H9 (cell line): ENCODE results near the gene PHTF2. TPM values are rescaled to one million over a fixed set of nuclear protein-coding genes. Genes with fewer than 3 reads are reported as not detected.

Source experiments
- DNase-seq: peaks from one replicate; pipeline ENCODE4 v3.0.0-alpha.2; 2017
- H2AFZ ChIP-seq: one replicate; pipeline ENCODE4 v1.6.1; 2013; ENCODE audit warnings: mild to moderate bottlenecking, low read length, control low read depth, moderate library complexity
- H2AK5ac ChIP-seq: 2 replicates; pipeline ENCODE4 v1.6.1; 2013; ENCODE audit warnings: low read length, control low read depth, mixed read lengths; ENCODE audit not compliant: insufficient read length
- H2BK120ac ChIP-seq: one replicate; pipeline ENCODE4 v1.6.1; 2013; ENCODE audit warnings: low read depth, mild to moderate bottlenecking, low read length, control low read depth, inconsistent platforms; ENCODE audit not compliant: poor library complexity, severe bottlenecking
- H2BK12ac ChIP-seq: 2 replicates; pipeline ENCODE4 v1.6.1; 2013; ENCODE audit warnings: low read length, control low read depth, mixed read lengths, low read depth; ENCODE audit not compliant: insufficient read length
- H2BK15ac ChIP-seq: 2 replicates; pipeline ENCODE4 v1.6.1; 2013; ENCODE audit warnings: low read depth, low read length, control low read depth
- H2BK20ac ChIP-seq: one replicate; pipeline ENCODE4 v1.6.1; 2013; ENCODE audit warnings: low read depth, mild to moderate bottlenecking, low read length, control low read depth, inconsistent platforms; ENCODE audit not compliant: poor library complexity, severe bottlenecking
- H2BK5ac ChIP-seq: 2 replicates; pipeline ENCODE4 v1.6.1; 2013; ENCODE audit warnings: low read length, control low read depth, mixed read lengths; ENCODE audit not compliant: insufficient read length
- H3K14ac ChIP-seq: 2 replicates; pipeline ENCODE4 v1.6.1; 2013; ENCODE audit warnings: low read length, control low read depth; ENCODE audit not compliant: insufficient read depth
- H3K18ac ChIP-seq: 2 replicates; pipeline ENCODE4 v1.6.1; 2013; ENCODE audit warnings: low read depth, mild to moderate bottlenecking, mixed read lengths, low read length, control low read depth; ENCODE audit not compliant: insufficient read length
- H3K23ac ChIP-seq: 2 replicates; pipeline ENCODE4 v1.6.1; 2013; ENCODE audit warnings: low read length, control low read depth, mixed read lengths, low read depth; ENCODE audit not compliant: insufficient read length
- H3K23me2 ChIP-seq: 2 replicates; pipeline ENCODE4 v1.6.1; 2013; ENCODE audit warnings: low read depth, mild to moderate bottlenecking, mixed read lengths, low read length, control low read depth; ENCODE audit not compliant: insufficient read length, poor library complexity, severe bottlenecking
- H3K27ac ChIP-seq: 2 replicates; pipeline ENCODE4 v1.5.1; 2013; ENCODE audit warnings: low read length, control low read depth, mixed read lengths, low read depth; ENCODE audit not compliant: insufficient read length
- H3K27me3 ChIP-seq: 2 replicates; pipeline ENCODE4 v1.6.1; 2013; ENCODE audit warnings: low read length, control low read depth, inconsistent platforms; ENCODE audit not compliant: insufficient read depth
- H3K4ac ChIP-seq: 2 replicates; pipeline ENCODE4 v1.6.1; 2013; ENCODE audit warnings: low read depth, mild to moderate bottlenecking, control low read depth, inconsistent platforms, low read length, moderate library complexity
- H3K4me1 ChIP-seq: 2 replicates; pipeline ENCODE4 v1.6.1; 2013; ENCODE audit warnings: low read length, control low read depth, inconsistent platforms; ENCODE audit not compliant: insufficient read depth
- H3K4me2 ChIP-seq: 2 replicates; pipeline ENCODE4 v1.6.1; 2013; ENCODE audit warnings: low read length, control low read depth, mixed read lengths; ENCODE audit not compliant: insufficient read length, insufficient read depth
- H3K56ac ChIP-seq: 2 replicates; pipeline ENCODE4 v1.6.1; 2013; ENCODE audit warnings: low read depth, mild to moderate bottlenecking, mixed read lengths, low read length, control low read depth; ENCODE audit not compliant: insufficient read length
- H3K79me1 ChIP-seq: 2 replicates; pipeline ENCODE4 v1.6.1; 2013; ENCODE audit warnings: low read depth, mild to moderate bottlenecking, moderate library complexity, low read length, control low read depth, inconsistent platforms; ENCODE audit not compliant: insufficient read depth, poor library complexity, severe bottlenecking
- H3K79me2 ChIP-seq: 2 replicates; pipeline ENCODE4 v1.6.1; 2013; ENCODE audit warnings: low read length, control low read depth, inconsistent platforms; ENCODE audit not compliant: insufficient read depth
- H3K9ac ChIP-seq: 2 replicates; pipeline ENCODE4 v1.6.1; 2013; ENCODE audit warnings: low read length, control low read depth, mixed read lengths; ENCODE audit not compliant: insufficient read length; ENCODE audit errors: extremely low read depth
- H3K9me3 ChIP-seq: one replicate; pipeline ENCODE4 v1.6.1; 2013; ENCODE audit warnings: low read depth, low read length, inconsistent platforms; ENCODE audit not compliant: control insufficient read depth
- H3T11ph ChIP-seq: one replicate; pipeline ENCODE4 v1.6.1; 2013; ENCODE audit warnings: mild to moderate bottlenecking, low read length, control low read depth, inconsistent platforms
- H4K20me1 ChIP-seq: one replicate; pipeline ENCODE4 v1.6.1; 2013; ENCODE audit not compliant: control insufficient read depth, insufficient read length, insufficient read depth
- H4K5ac ChIP-seq: 2 replicates; pipeline ENCODE4 v1.6.1; 2013; ENCODE audit warnings: low read depth, mild to moderate bottlenecking, mixed read lengths, low read length, control low read depth; ENCODE audit not compliant: insufficient read length
- H4K8ac ChIP-seq: replicated peaks from 2 replicates; pipeline ENCODE4 v1.6.1; 2013; ENCODE audit warnings: low read length, control low read depth, mixed read lengths, low read depth; ENCODE audit not compliant: insufficient read length
- H4K91ac ChIP-seq: 2 replicates; pipeline ENCODE4 v1.6.1; 2013; ENCODE audit warnings: low read depth, mild to moderate bottlenecking, moderate library complexity, mixed read lengths, low read length, control low read depth; ENCODE audit not compliant: insufficient read length
- H3K27ac Mint-ChIP-seq, 3 experiments: 2 replicates in 2 of 3; 3 replicates in 1 of 3; pipeline ENCODE4 v1.8.0; 2020 to 2021; ENCODE audit warnings: mixed read lengths in 3 of 3, mild to moderate bottlenecking in 1 of 3, moderate library complexity in 1 of 3
- H3K27me3 Mint-ChIP-seq: 2 replicates; pipeline ENCODE4 v1.8.0; 2021; ENCODE audit warnings: low read depth, mild to moderate bottlenecking, moderate library complexity, mixed read lengths
- H3K36me3 Mint-ChIP-seq, 3 experiments: 2 replicates in 2 of 3; 3 replicates in 1 of 3; pipeline ENCODE4 v1.8.0; 2020 to 2021; ENCODE audit warnings: low read depth in 3 of 3, mixed read lengths in 3 of 3; ENCODE audit not compliant: insufficient read depth in 1 of 3
- H3K4me1 Mint-ChIP-seq, 2 experiments: 2 replicates each; pipeline ENCODE4 v1.8.0; 2020; ENCODE audit warnings: mixed read lengths in 2 of 2
- H3K4me3 Mint-ChIP-seq, 2 experiments: 2 replicates in 1 of 2; 3 replicates in 1 of 2; pipeline ENCODE4 v1.8.0; 2020 to 2021; ENCODE audit warnings: mild to moderate bottlenecking in 2 of 2, mixed read lengths in 2 of 2, moderate library complexity in 1 of 2
- H3K9me3 Mint-ChIP-seq, 2 experiments: 2 replicates in 1 of 2; 3 replicates in 1 of 2; pipeline ENCODE4 v1.8.0; 2020; ENCODE audit warnings: mild to moderate bottlenecking in 2 of 2, mixed read lengths in 2 of 2, moderate library complexity in 1 of 2
- WGBS: extraction: QIAGEN DNeasy Blood & Tissue Kit; methylation state at CpG from one replicate; pipeline ENCODE4 v1.1.7; 2013; ENCODE audit warnings: missing lambda C conversion rate, low lambda C conversion rate, mixed read lengths; ENCODE audit not compliant: insufficient read length; ENCODE audit errors: extremely low coverage; 5-methylcytosine and 5-hydroxymethylcytosine counted together
- total RNA-seq: library from RNA; stranded (reverse); gene quantifications from 2 replicates; pipeline ENCODE4 v1.2.1, GENCODE V29; 2021
- TF ChIP-seq, protein P1 (sequence below): fragments of 200-600 bp; sonication (generic); conservative IDR thresholded peaks from 3 replicates; pipeline ENCODE4 v1.8.0; 2021; ENCODE audit warnings: antibody characterized with exemption, mild to moderate bottlenecking

The PHTF2 gene
- total RNA-seq, 1 experiment from 2014 or later: 16.2 TPM

DNA sequence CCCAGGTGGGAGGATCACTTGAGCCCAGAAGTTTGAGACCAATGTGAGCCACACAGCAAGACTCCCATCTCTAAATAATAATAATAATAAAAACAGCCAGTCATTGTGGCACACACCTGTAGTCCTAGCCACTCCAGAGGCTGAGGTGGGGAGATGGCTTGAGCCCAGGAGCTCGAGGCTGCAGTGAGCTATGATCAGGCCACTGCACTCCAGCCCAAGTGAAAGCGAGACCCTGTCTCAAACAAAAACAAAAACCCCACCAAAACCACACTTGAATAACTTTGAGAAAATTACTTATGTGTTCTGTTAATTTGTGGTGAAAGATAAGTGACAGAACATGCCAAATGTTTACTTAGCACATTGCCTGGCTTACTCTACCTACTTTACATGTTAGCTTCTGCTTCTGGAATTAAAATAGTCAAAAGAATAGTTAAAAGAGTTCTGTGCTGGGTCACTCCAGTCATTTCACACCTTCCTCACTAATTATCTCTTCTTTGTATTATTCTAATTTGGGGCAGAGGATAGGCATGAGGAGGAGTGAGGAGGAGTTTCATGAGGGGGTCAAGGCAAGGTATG, 10.2 kb upstream of the PHTF2 start:
- no peaks in the 10 kb centered on the region for H3K27me3 Mint-ChIP-seq
- no peak overlapping the region for H2BK15ac ChIP-seq
- H2AK5ac ChIP-seq: no peak overlapping the region
- H3K27me3 ChIP-seq: no peaks in the 10 kb centered on the region
- TF ChIP-seq, protein P1, sequence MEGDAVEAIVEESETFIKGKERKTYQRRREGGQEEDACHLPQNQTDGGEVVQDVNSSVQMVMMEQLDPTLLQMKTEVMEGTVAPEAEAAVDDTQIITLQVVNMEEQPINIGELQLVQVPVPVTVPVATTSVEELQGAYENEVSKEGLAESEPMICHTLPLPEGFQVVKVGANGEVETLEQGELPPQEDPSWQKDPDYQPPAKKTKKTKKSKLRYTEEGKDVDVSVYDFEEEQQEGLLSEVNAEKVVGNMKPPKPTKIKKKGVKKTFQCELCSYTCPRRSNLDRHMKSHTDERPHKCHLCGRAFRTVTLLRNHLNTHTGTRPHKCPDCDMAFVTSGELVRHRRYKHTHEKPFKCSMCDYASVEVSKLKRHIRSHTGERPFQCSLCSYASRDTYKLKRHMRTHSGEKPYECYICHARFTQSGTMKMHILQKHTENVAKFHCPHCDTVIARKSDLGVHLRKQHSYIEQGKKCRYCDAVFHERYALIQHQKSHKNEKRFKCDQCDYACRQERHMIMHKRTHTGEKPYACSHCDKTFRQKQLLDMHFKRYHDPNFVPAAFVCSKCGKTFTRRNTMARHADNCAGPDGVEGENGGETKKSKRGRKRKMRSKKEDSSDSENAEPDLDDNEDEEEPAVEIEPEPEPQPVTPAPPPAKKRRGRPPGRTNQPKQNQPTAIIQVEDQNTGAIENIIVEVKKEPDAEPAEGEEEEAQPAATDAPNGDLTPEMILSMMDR: no peak
- H3K9ac ChIP-seq: no peak overlapping the region
- H3K23ac ChIP-seq: no peak overlapping the region
- H4K5ac ChIP-seq: no peak overlapping the region
- no peak overlapping the region for H2BK20ac ChIP-seq
- WGBS: no CpG with 5 or more reads among the region's 2 CpGs
- peaks cover 18 to 23% (median 20%) of the 10 kb centered on the region in 3 experiments; a peak in 6 of 7 replicates for H3K36me3 Mint-ChIP-seq
- no peaks in the 10 kb centered on the region for H3K4me1 ChIP-seq
- H4K20me1 ChIP-seq: no peaks in the 10 kb centered on the region
- no peak overlapping the region for H3K4me2 ChIP-seq
- no peak overlapping the region for H3K27ac ChIP-seq
- H3K14ac ChIP-seq: no peak overlapping the region
- no peak overlapping the region for H2BK120ac ChIP-seq
- H3K18ac ChIP-seq: no peak overlapping the region
- H3K79me1 ChIP-seq: no peaks in the 10 kb centered on the region
- H3K4ac ChIP-seq: no peak overlapping the region
- DNase-seq: no peak
- H3T11ph ChIP-seq: no peak overlapping the region
- H3K79me2 ChIP-seq: no peaks in the 10 kb centered on the region
- 0 out of 7 replicates have a peak overlapping the region, but pooled peaks of 1 of the 3 experiments have one; percentile 7 for H3K27ac Mint-ChIP-seq
- no peaks in the 10 kb centered on the region for H3K9me3 ChIP-seq
- H3K4me1 Mint-ChIP-seq: peaks cover 5 to 6% of the 10 kb centered on the region in 2 experiments
- H3K4me3 Mint-ChIP-seq: no peak overlapping the region
- H2AFZ ChIP-seq: no peak overlapping the region
- peaks cover 9 to 13% of the 10 kb centered on the region in 2 experiments; a peak in 4 of 5 replicates for H3K9me3 Mint-ChIP-seq
- H3K56ac ChIP-seq: no peak overlapping the region
- H2BK12ac ChIP-seq: no peak overlapping the region
- no peak overlapping the region for H4K91ac ChIP-seq
- H3K23me2 ChIP-seq: no peaks in the 10 kb centered on the region
- H2BK5ac ChIP-seq: no peak overlapping the region
- H4K8ac ChIP-seq: no peak overlapping the region
